H1 (cell line): ENCODE results near the gene MORF4L1. TPM values are rescaled to one million over a fixed set of nuclear protein-coding genes. Genes with fewer than 3 reads are reported as not detected.

Source experiments
- BRCA1 ChIP-seq: IDR thresholded peaks from 2 replicates; pipeline ENCODE4 v1.6.1; 2012; ENCODE audit warnings: low read depth, low read length, improper control_type of control experiment
- KDM1A ChIP-seq: fragments of 200-600, 300-600 bp; sonication (generic); IDR thresholded peaks from 2 replicates; pipeline ENCODE4 v1.7.1; 2016; ENCODE audit warnings: mild to moderate bottlenecking, low read length, borderline replicate concordance
- RBBP5 ChIP-seq: IDR thresholded peaks from 2 replicates; pipeline ENCODE4 v1.7.1; 2012; ENCODE audit warnings: low read depth, mild to moderate bottlenecking, inconsistent platforms, low read length, moderate library complexity, borderline replicate concordance
- RNF2 ChIP-seq: fragments of 200-900, 300-1000 bp; sonication (generic); IDR thresholded peaks from 2 replicates; pipeline ENCODE4 v1.7.1; 2016; ENCODE audit warnings: borderline replicate concordance, low read depth, mild to moderate bottlenecking, antibody characterized with exemption, low read length; ENCODE audit not compliant: poor library complexity, severe bottlenecking; ENCODE audit errors: missing control alignments
- TAF1 ChIP-seq: IDR thresholded peaks from 2 replicates; pipeline ENCODE4 v1.6.1; 2011; ENCODE audit warnings: mild to moderate bottlenecking, low read depth, low read length
- TAF7 ChIP-seq: optimal IDR thresholded peaks from 2 replicates; pipeline ENCODE3; 2011; ENCODE audit warnings: low read depth, mild to moderate bottlenecking, inconsistent platforms, low read length, moderate library complexity, borderline replicate concordance
- TCF12 ChIP-seq: IDR thresholded peaks from 2 replicates; pipeline ENCODE4 v1.6.1; 2011; ENCODE audit warnings: low read depth, mild to moderate bottlenecking, low read length
- polyA plus RNA-seq, 7 experiments: library from polyadenylated mRNA; depleted of rRNA in 3 of 7; stranded (reverse) in 5 of 7; unstranded in 2 of 7; fragments of >200 nt in 5 of 7; fragments of 200-250 nt in 2 of 7; gene quantifications; 1 replicate in 5 of 7; 2 replicates in 1 of 7; 4 replicates in 1 of 7; pipeline versions ENCODE4 v1.2.1 to v1.2.3, GENCODE V29; 2011 to 2013; ENCODE audit warnings: missing spikeins in 2 of 7, mixed read lengths in 2 of 7
- total RNA-seq: library from RNA; stranded (reverse); fragmentation: NEBNext Ultra II Directional; extraction: Animal tissue kit (Norgen Biotek cat#: 25700); gene quantifications from 2 replicates; pipeline ENCODE4 v1.2.1, GENCODE V29; 2021
- TF ChIP-seq, protein P1 (sequence below): IDR thresholded peaks from 2 replicates; pipeline ENCODE4 v1.6.1; 2012; ENCODE audit warnings: low read length, inconsistent platforms

The MORF4L1 gene
- total and polyA plus RNA-seq, 2 of the 8 experiments (the other 6 are each of a cell fraction or from before 2014, with no cell fraction given): 260 to 533 TPM

DNA sequence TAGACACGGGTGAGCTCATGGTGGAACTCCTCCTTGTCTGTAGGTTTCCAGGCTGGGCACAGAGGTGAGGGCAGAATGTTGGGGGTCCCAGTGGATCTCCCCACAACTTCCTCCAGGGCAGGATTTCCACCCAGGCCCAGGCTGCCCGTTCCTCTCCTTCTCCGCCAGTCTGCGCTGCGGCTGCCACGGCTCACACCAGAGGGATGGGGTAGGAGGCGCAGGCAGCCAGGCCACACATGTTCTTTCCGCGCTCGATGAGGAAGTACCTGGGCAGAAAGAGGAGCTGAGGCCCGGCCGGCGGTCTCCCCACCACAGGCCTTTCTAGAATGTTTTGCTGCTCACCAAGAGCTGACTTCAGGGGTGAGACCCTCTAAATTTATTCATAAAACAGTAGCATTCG, 49.2 kb downstream of the MORF4L1 start (continued):
- no peak for TF ChIP-seq RBBP5
- TF ChIP-seq BRCA1: no peak
- TF ChIP-seq TAF7: no peak
- no peak for TF ChIP-seq TAF1
- TF ChIP-seq, protein P1, sequence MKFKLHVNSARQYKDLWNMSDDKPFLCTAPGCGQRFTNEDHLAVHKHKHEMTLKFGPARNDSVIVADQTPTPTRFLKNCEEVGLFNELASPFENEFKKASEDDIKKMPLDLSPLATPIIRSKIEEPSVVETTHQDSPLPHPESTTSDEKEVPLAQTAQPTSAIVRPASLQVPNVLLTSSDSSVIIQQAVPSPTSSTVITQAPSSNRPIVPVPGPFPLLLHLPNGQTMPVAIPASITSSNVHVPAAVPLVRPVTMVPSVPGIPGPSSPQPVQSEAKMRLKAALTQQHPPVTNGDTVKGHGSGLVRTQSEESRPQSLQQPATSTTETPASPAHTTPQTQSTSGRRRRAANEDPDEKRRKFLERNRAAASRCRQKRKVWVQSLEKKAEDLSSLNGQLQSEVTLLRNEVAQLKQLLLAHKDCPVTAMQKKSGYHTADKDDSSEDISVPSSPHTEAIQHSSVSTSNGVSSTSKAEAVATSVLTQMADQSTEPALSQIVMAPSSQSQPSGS: no peak
- no peak for TF ChIP-seq RNF2
- no peak for TF ChIP-seq TCF12
- no peak for TF ChIP-seq KDM1A
